Stimulated activated CD8-positive, alpha-beta memory T cell treated with anti-CD3 and anti-CD28 coated beads, Interleukin-12 subunit alpha, Interleukin-12 subunit beta, amount 100 ng/mL, for 1 hour (primary cell): Measurements from ENCODE around the gene CCSER1.

Experiments
- DNase-seq: peaks from one replicate; pipeline ENCODE4 v3.0.0-alpha.2; 2020; ENCODE audit warnings: low read depth

CCSER1 gene

GRCh38 chr4:90570615-90571014 lies 443.4 kb downstream of the CCSER1 start:
- DNase-seq = no peak

GRCh38 chr4:90572996-90573395 lies 445.8 kb downstream of the CCSER1 start:
- no peak for DNase-seq

GRCh38 chr4:90575371-90575770 lies 448.2 kb downstream of the CCSER1 start:
- DNase-seq = no peak

GRCh38 chr4:90580326-90580725 lies 453.1 kb downstream of the CCSER1 start:
- no peak for DNase-seq

- no peak for DNase-seq
Observed at GRCh38 chr4:90582087-90582486, 454.9 kb downstream of the CCSER1 start.

GRCh38 chr4:90584051-90584450 lies 456.9 kb downstream of the CCSER1 start:
- no peak for DNase-seq

DNA sequence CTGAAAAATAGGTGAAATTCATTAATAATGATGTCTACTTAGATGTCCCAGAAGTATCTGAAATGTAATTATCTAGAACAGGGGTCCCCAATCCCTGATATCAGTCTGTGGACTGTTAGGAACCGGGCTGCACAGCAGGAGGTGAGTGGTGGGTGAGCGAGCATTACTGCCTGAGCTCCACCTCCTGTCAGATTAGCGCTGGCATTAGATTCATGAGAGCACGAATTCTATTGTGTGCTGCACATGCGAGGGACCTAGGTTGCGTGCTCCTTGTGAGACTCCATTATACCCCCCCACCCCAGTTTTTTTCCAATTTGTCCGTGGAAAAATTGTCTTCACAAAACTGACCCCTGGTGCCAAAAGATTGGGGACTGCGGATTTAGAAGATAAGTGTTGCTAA lies 458.8 kb downstream of the CCSER1 start:
- no peak for DNase-seq

GRCh38 chr4:90586799-90587198 lies 459.6 kb downstream of the CCSER1 start:
- DNase-seq = no peak

GRCh38 chr4:90597927-90598326 lies 470.7 kb downstream of the CCSER1 start:
- DNase-seq = no peak

- no peak for DNase-seq
Observed at GRCh38 chr4:90598741-90599140, 471.5 kb downstream of the CCSER1 start.

DNA sequence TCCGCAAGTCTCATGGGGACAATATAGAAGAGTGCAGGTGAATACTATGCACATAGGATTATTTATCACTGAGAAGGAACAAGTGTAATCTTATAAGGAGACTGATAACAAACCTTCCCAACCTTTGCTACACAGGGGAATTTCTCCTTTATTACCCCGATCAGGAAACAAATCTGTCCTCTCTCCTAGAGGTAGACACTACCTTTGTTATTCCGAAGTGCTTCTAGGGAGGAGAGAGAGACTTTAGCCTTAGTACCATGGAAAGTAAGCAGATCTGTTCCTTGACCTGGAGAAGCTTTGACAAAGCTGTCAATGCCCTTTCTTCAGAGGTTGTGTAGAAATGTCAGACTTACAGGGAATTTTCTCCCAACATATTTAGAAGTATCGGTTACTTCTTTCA lies 475.5 kb downstream of the CCSER1 start:
- no peak for DNase-seq

GRCh38 chr4:90603540-90603939 lies 476.3 kb downstream of the CCSER1 start:
- no peak for DNase-seq

DNA sequence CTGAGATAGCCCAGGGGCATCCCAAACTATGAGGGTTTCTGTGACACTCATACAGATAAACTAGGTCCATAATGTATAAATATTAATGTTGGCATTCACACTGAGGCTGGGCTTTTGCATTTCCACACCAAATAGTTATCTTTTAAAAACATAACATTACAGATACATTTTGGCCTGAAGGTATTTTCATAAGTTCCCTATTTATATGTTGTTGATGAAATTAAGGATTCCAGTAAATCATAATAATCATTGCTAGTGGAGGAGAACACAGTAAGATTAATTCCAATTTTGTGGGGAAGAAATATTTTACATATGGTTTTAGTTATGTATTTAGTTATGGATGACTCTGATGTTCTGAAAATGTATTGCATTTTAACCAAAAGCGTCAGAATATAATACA lies 479.6 kb downstream of the CCSER1 start:
- no peak for DNase-seq

- no peak for DNase-seq
Observed at GRCh38 chr4:90614371-90614770, 487.2 kb downstream of the CCSER1 start.

- no peak for DNase-seq
Observed at GRCh38 chr4:90621080-90621479, 493.9 kb downstream of the CCSER1 start.

DNA sequence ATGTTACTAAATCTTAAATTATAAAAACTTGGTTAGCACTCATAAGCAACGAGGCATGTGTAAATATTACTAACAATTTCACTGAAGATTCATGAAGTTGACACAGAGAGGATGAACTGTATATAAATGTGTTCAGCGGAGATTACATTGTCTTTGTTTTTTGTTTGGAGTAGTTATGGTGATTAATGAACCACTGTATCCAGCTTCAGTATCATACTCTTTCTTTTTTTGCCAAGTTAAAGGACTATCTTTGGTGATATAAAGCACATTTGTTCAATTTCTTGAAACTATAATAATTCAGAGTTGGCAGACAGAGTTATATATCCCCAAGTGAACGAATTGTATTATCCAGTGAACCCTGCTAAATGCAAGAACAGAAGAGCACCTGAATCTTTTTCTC lies 497.6 kb downstream of the CCSER1 start:
- no peak for DNase-seq

GRCh38 chr4:90641861-90642599 lies 514.8 kb downstream of the CCSER1 start:
- no peak for DNase-seq

DNA sequence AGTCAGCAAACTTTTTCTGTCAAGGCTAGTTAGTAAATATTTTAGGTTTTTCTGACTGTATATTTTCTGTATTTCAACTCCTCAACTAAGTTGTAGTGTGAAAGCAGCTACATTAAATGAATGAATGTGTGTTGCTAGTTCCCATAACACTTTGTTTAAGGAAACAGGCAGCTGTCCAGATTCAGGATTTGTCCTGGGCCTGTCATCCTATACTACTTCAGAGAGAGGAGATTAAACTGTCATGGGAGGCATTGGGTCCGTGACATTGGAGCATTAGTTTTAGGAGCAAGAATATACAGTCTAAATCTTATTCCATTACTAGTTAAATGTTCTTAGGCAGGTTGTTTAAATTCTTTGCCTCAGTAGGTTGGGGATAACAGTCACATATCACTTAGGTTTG lies 516.0 kb downstream of the CCSER1 start:
- no peak for DNase-seq

GRCh38 chr4:90648311-90648710 lies 521.1 kb downstream of the CCSER1 start:
- DNase-seq = no peak

- DNase-seq = no peak
Observed at GRCh38 chr4:90648791-90649190, 521.6 kb downstream of the CCSER1 start.

DNA sequence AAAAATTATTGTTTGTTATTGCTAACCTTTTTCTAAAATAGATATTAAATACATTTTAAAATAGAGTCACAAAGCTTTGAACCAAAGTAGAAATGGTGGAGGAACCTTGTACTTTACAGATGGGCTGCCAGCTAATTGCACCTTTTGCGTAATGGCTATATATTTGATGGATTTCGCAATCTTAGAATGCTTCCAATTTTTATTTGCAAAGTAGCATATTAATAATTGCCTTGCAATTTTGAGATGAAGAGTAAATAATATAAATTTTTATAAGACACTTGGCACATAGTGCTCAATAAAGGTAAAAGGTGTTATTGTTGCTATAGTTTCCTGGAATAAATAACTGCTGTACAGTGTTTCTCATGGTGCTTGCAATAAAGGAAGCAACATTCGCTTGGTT lies 533.5 kb downstream of the CCSER1 start:
- DNase-seq = no peak

DNA sequence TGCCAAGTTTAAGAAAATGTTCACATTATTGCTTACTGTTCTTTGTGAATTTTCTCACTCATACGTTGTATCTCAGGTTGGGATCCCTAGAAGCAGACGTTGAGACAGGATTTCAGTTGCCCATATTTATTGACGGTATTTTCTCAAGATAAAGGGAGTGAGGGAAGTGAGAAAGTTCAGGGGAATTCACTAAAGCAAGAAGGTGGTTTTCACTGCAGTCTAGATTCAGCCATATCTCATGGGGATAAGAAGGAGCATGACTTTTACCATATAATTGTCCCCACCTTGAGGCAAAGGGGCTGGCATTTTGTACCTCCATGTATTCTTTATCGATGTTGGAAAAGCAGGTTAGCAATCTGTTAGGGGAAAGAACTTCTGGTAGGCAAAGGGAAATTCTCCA lies 543.0 kb downstream of the CCSER1 start:
- DNase-seq = no peak

DNA sequence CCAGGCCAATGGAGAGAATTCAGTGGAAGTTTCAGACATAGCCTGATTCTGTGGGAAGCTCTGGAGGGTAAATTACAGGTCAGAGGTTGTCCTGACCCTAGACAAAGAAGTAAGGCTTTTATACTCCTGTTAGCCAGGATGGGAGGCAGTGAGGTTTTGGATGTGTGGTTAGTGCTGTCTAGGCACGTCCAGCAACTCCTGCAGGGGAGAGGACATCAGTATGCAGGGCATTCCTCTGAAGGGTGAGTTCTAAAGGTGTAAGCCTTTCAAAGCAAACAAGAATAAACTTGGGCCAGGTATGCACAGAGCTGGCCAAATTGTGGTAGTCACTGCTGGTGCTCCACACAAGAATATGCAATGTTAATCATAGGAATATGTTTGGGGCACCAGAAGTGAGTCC lies 562.5 kb downstream of the CCSER1 start:
- DNase-seq = no peak

GRCh38 chr4:90695411-90695810 lies 568.2 kb downstream of the CCSER1 start:
- DNase-seq = no peak
